ENCODE results near the gene SPAG16. TPM values are rescaled to one million over a fixed set of nuclear protein-coding genes. Genes with fewer than 3 reads are reported as not detected.

The SPAG16 gene
- total RNA-seq, 2 donors from 2014 or later: 15.5 to 22.8 TPM

DNA sequence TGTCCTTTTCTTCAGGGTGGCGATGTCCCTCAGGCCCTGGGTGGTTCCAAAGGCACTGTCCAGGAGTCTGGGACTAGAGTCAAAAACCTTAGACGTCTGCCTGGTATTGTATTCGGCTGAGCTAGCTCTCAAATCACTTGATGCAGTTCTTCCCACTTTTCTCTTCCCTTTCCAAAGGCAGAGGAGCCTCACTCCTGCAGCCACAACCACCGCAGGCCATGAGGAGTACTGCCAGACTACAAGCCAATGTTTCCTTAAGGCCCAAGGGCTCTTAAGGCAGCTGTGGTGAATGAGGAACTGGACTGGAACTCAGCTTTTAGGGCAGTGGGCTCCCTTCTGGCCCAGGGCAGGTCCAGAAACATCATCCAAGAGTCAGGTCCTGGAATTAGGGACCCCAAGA is 360.7 kb downstream of the SPAG16 start:
- H3K9me3 ChIP-seq: no peaks in the 10 kb centered on the region
- H3K36me3 ChIP-seq (replicated peaks in 1 of 2; ENCODE audit: insufficient read depth in 1 of 2, low read depth in 2 of 2): no peaks in the 10 kb centered on the region
- no peaks in the 10 kb centered on the region for H3K4me1 ChIP-seq
- no peaks in the 10 kb centered on the region for H3K27me3 ChIP-seq
- 70 to 77% methylated on average over 4 of the region's 4 CpGs for WGBS, 2 donors
- TF ChIP-seq, protein P1, sequence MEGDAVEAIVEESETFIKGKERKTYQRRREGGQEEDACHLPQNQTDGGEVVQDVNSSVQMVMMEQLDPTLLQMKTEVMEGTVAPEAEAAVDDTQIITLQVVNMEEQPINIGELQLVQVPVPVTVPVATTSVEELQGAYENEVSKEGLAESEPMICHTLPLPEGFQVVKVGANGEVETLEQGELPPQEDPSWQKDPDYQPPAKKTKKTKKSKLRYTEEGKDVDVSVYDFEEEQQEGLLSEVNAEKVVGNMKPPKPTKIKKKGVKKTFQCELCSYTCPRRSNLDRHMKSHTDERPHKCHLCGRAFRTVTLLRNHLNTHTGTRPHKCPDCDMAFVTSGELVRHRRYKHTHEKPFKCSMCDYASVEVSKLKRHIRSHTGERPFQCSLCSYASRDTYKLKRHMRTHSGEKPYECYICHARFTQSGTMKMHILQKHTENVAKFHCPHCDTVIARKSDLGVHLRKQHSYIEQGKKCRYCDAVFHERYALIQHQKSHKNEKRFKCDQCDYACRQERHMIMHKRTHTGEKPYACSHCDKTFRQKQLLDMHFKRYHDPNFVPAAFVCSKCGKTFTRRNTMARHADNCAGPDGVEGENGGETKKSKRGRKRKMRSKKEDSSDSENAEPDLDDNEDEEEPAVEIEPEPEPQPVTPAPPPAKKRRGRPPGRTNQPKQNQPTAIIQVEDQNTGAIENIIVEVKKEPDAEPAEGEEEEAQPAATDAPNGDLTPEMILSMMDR (IDR thresholded peaks at IDR 0.05): no peak
- no peak for TF ChIP-seq POLR2A (IDR thresholded peaks at IDR 0.05)
- intact Hi-C loops (cut with DNase I): no loop called here
- H3K4me3 ChIP-seq: no peak overlapping the region
- no peak for DNase-seq
- no peak overlapping the region for H3K27ac ChIP-seq
- ATAC-seq: no peak

DNA sequence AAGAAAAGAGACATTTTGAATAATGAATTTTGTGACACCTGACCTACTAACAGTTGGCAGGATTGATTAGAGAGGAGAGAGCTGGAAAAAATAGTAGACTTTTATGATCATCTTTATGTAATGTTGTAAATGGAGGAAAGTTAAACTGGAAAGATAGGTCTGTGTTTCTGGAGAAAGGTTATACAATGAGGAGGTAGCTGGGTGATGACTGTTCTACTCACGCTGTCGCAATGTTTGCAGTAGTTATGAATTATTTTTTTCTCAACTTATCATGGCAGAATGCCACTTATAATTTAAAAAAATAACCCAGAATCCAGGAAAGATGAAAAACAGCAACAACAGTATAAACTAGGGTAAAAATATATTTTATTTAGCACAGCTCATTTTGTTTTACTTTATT is 364.9 kb downstream of the SPAG16 start:
- ATAC-seq: no peak
- Histone ChIP-seq H3K9me3 (no peaks in the 10 kb centered on the region), H3K27ac (no peak overlapping the region), H3K27me3 (no peaks in the 10 kb centered on the region), H3K4me3 (no peak overlapping the region), H3K4me1 (no peaks in the 10 kb centered on the region), H3K36me3 (replicated peaks in 1 of 2; ENCODE audit: insufficient read depth in 1 of 2, low read depth in 2 of 2) (no peaks in the 10 kb centered on the region)
- TF ChIP-seq, protein P1 (IDR thresholded peaks at IDR 0.05): no peak
- no peak for TF ChIP-seq POLR2A (IDR thresholded peaks at IDR 0.05)
- intact Hi-C loops (cut with DNase I): no loop called here
- no peak for DNase-seq
- WGBS, 2 donors: 52 to 53% methylated on average over 2 of the region's 2 CpGs

DNA sequence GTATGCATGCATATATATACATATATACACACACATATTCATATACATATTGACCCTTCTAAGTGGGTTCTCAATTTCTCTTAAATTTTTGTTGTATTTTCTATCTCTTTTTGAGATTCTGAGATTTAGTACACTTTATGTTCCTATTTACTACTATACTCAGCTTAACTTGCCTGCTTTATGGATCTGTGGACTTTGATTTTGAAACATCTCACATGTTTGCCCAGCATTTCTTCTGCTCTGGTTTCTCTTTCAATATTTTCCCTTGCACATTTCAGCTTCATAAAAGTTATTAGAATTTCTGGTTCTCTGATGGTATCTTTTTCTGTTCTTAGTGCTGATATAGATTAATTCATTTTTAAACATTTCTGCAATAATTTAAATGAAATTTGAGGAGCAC is 380.6 kb downstream of the SPAG16 start:
- H3K9me3 ChIP-seq: peaks cover 0 to 6% (median 0%) of the 10 kb centered on the region in 3 donors
- H3K27ac ChIP-seq: no peak overlapping the region
- no peak for DNase-seq
- no peak for ATAC-seq
- intact Hi-C loops (cut with DNase I): no loop called here
- TF ChIP-seq, protein P1 (IDR thresholded peaks at IDR 0.05): no peak
- no peaks in the 10 kb centered on the region for H3K36me3 ChIP-seq (replicated peaks in 1 of 2; ENCODE audit: insufficient read depth in 1 of 2, low read depth in 2 of 2)
- H3K27me3 ChIP-seq: no peaks in the 10 kb centered on the region
- H3K4me3 ChIP-seq: no peak overlapping the region
- H3K4me1 ChIP-seq: no peaks in the 10 kb centered on the region

DNA sequence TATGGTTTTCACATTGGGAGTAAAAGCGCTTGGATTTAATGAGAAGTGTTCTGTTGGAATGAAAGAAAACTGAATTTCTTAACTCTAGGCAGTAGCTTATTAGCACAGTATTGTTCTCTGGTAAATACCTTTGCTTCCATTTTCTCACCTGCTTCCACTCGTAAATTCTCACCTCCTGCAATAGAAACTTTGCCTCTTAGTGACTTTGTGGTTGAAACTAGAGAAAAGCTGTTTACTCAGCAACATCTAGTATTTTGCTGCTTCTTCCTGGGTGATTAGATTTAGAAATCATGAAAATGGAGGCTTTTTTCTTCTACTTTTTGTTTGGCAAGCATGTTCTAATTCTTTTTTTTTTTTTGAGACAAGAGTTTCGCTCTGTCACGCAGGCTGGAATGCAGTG is 385.4 kb downstream of the SPAG16 start:
- no peaks in the 10 kb centered on the region for H3K4me1 ChIP-seq
- H3K27me3 ChIP-seq: no peaks in the 10 kb centered on the region
- intact Hi-C loops (cut with DNase I): no loop called here
- TF ChIP-seq, protein P1 (IDR thresholded peaks at IDR 0.05): no peak
- no peak for TF ChIP-seq POLR2A (IDR thresholded peaks at IDR 0.05)
- H3K36me3 ChIP-seq (replicated peaks in 1 of 2; ENCODE audit: insufficient read depth in 1 of 2, low read depth in 2 of 2): no peaks in the 10 kb centered on the region
- WGBS, 2 donors: 65 to 75% methylated on average over 4 of the region's 4 CpGs
- H3K4me3 ChIP-seq: no peak overlapping the region
- ATAC-seq: no peak
- DNase-seq: no peak
- H3K27ac ChIP-seq: no peak overlapping the region
- H3K9me3 ChIP-seq: no peaks in the 10 kb centered on the region

DNA sequence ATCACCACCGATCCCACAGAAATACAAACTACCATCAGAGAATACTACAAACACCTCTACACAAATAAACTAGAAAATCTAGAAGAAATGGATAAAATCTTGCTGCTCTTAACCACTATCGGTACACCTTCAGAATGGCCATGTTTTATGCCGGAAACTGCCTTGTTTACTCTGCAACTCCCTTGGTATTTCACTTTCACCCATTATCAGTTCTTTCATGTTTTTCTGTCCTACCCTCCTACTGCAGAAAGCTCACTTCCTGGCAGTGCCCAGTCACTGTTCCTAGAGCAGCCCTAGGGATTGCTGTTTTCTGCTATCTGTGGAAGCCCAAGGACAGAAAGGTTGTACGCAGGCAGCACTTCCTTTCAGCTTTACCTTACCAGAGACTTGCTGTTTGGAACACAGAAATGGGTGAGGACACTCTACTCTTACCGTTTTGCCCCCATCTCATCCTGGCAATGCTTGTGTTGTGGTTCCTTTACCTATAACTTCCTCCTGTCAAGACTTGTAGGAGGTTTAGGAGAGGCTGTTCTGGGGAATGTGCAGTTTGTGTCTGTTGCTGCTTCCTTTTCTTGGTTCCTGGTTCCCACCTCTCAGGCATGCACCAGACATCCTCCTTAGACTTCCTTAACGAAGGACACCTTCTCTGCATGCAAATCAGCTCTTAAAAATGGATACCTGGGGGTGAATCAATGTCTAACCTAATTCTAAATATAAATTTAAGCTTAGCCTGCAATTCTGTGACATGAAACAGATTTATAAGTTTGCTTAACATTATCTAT is 394.4 kb downstream of the SPAG16 start:
- Histone ChIP-seq H3K36me3 (replicated peaks in 1 of 2; ENCODE audit: insufficient read depth in 1 of 2, low read depth in 2 of 2) (no peaks in the 10 kb centered on the region), H3K9me3 (no peaks in the 10 kb centered on the region), H3K27ac (no peak overlapping the region), H3K4me3 (no peak overlapping the region), H3K4me1 (no peaks in the 10 kb centered on the region), H3K27me3 (no peaks in the 10 kb centered on the region)
- 55 to 64% methylated on average over 6 of the region's 6 CpGs for WGBS, 2 donors
- ATAC-seq (no peak), DNase-seq (no peak)
- intact Hi-C loops (cut with DNase I): no loop called here
- TF ChIP-seq, protein P1 (IDR thresholded peaks at IDR 0.05): no peak
- no peak for TF ChIP-seq POLR2A (IDR thresholded peaks at IDR 0.05)

Measured in body of pancreas (tissue), 4 donors.